Measurements from ENCODE around the gene TBCK.

TBCK gene

GRCh38 chr4:106056914-106057313 lies 259.1 kb downstream of the TBCK start:
- no peak for TF ChIP-seq CTCF (conservative IDR thresholded peaks at IDR 0.05)
- no peak overlapping the region for H3K27ac ChIP-seq

- no peak for TF ChIP-seq CTCF (conservative IDR thresholded peaks at IDR 0.05)
- no peak overlapping the region for H3K27ac ChIP-seq
Observed at GRCh38 chr4:106051514-106051913, 264.5 kb downstream of the TBCK start.

GRCh38 chr4:106049490-106049889 lies 266.5 kb downstream of the TBCK start:
- no peak for TF ChIP-seq CTCF (conservative IDR thresholded peaks at IDR 0.05)
- H3K27ac ChIP-seq: no peak overlapping the region

GRCh38 chr4:106048250-106048971 lies 267.6 kb downstream of the TBCK start:
- no peak overlapping the region for H3K27ac ChIP-seq
- TF ChIP-seq CTCF (conservative IDR thresholded peaks at IDR 0.05): no peak

GRCh38 chr4:106046083-106046482 lies 269.9 kb downstream of the TBCK start:
- no peak for TF ChIP-seq CTCF (conservative IDR thresholded peaks at IDR 0.05)

GRCh38 chr4:106041294-106042002 lies 274.6 kb downstream of the TBCK start:
- no peak for TF ChIP-seq CTCF (conservative IDR thresholded peaks at IDR 0.05)
- H3K27ac ChIP-seq: no peak overlapping the region

More at GRCh38 chr4:106046083-106046482, 269.9 kb downstream of the TBCK start:
- H3K27ac ChIP-seq: no peak overlapping the region

- no peak for TF ChIP-seq CTCF (conservative IDR thresholded peaks at IDR 0.05)
- H3K27ac ChIP-seq: no peak overlapping the region
Observed at GRCh38 chr4:106039796-106040195, 276.2 kb downstream of the TBCK start.
